ENCODE measurements around the gene MNT. TPM values are rescaled to one million over a fixed set of nuclear protein-coding genes. Genes with fewer than 3 reads are reported as not detected.

The MNT gene
- polyA plus RNA-seq, 1 experiment: 2.2 TPM

GRCh38 chr17:2391597-2392251, 9.1 kb downstream of the MNT start:
- TF ChIP-seq, protein P1, sequence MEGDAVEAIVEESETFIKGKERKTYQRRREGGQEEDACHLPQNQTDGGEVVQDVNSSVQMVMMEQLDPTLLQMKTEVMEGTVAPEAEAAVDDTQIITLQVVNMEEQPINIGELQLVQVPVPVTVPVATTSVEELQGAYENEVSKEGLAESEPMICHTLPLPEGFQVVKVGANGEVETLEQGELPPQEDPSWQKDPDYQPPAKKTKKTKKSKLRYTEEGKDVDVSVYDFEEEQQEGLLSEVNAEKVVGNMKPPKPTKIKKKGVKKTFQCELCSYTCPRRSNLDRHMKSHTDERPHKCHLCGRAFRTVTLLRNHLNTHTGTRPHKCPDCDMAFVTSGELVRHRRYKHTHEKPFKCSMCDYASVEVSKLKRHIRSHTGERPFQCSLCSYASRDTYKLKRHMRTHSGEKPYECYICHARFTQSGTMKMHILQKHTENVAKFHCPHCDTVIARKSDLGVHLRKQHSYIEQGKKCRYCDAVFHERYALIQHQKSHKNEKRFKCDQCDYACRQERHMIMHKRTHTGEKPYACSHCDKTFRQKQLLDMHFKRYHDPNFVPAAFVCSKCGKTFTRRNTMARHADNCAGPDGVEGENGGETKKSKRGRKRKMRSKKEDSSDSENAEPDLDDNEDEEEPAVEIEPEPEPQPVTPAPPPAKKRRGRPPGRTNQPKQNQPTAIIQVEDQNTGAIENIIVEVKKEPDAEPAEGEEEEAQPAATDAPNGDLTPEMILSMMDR (IDR thresholded peaks at IDR 0.05; ENCODE audit: low read depth, low read length): no peak
- H3K27me3 ChIP-seq (ENCODE audit: control insufficient read depth, insufficient read depth, low read length): no peaks in the 10 kb centered on the region
- no peak for DNase-seq (ENCODE audit: low read depth, low spot score)
- no peaks in the 10 kb centered on the region; the same call in 1 of the 2 replicates for H3K9me3 ChIP-seq (ENCODE audit: control insufficient read depth, insufficient read depth, low read length)
- ChIA-PET CTCF (interaction anchor here (1.1 to 3.7 kb wide), 3 partner anchors 10 to 36 kb away, joined by 3 to 33 read pairs (median 31); no protein-coding TSS in a partner anchor), POLR2A (interaction anchor here (0.6 to 3.1 kb wide), 6 partner anchors 8 to 44 kb away, joined by 3 to 31 read pairs (median 13); partner anchors contain the start of gene MNT)
- H3K27ac ChIP-seq (ENCODE audit: low read depth, low read length): peak overlapping the region; percentile 78
- H3K4me3 ChIP-seq (ENCODE audit: low read depth, low read length): peak overlapping the region; percentile 61

DNA sequence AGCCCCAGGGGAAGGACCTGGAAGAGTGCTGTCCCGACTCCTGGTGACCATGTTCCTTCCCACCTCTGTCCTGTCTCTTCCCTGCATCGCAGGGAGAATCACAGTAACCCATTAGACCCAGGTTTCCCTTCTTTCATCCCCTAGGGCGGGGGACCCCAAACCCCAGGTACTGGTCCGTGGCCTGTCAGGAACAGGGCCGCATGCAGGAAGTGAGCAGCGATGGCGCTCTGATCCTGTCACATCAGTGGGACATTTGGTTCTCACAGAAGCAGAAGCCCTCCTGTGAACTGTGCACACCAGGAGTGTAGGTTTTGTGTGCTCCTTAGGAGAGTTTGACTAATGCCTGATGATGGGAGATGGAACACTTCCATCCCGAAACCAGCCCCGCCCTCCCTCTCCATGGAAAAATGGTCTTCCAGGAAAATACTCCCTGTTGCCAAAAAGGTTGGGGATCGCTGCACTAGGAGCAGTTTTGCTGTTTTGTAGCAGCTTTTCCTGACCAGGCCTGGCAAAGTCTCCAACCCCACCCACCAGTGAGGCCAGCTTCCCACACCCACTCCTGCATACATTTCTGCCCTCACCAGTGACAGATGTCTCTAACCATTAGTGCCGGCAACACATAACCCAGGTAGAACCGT, 10.5 kb downstream of the MNT start:
- TF ChIP-seq, protein P1 (IDR thresholded peaks at IDR 0.05; ENCODE audit: low read depth, low read length): no peak
- no peaks in the 10 kb centered on the region for H3K27me3 ChIP-seq (ENCODE audit: control insufficient read depth, insufficient read depth, low read length)
- H3K4me3 ChIP-seq (ENCODE audit: low read depth, low read length): no peak overlapping the region
- H3K27ac ChIP-seq (ENCODE audit: low read depth, low read length): no peak overlapping the region
- DNase-seq (ENCODE audit: low read depth, low spot score): no peak
- ChIA-PET POLR2A (no interaction called here), CTCF (interaction anchor here (1.1 to 3.0 kb wide), 2 partner anchors 8 to 26 kb away, joined by 7 to 33 read pairs; no protein-coding TSS in a partner anchor)
- no peaks in the 10 kb centered on the region; the same call in 1 of the 2 replicates for H3K9me3 ChIP-seq (ENCODE audit: control insufficient read depth, insufficient read depth, low read length)

DNA sequence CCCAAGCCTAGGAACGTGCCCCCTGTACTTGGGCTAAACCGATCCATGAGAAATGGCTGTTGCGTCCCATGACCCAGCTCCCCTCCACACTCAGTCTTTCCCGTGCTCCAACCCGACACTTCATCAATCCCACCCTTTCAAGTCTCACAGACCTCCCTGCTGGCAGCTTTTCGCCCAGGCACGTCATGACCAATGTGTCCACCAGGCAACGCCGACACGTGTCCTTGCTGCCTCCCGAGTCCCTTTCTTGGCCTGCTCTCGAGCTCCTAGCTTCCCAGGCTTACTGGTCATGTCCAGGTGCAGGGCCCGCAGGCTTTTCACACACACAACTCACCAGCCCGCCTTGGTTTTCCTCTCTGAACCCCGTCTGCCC, 12.2 kb downstream of the MNT start:
- H3K27ac ChIP-seq (ENCODE audit: low read depth, low read length): no peak overlapping the region
- H3K9me3 ChIP-seq (ENCODE audit: control insufficient read depth, insufficient read depth, low read length): no peaks in the 10 kb centered on the region; the same call in 1 of the 2 replicates
- no peak for DNase-seq (ENCODE audit: low read depth, low spot score)
- ChIA-PET POLR2A (interaction anchor here (0.6 kb wide), 1 partner anchor 18 kb away, joined by 3 read pairs; no protein-coding TSS in a partner anchor), CTCF (interaction anchor here (0.6 to 1.3 kb wide), 2 partner anchors 27 to 69 kb away, joined by 3 to 9 read pairs; no protein-coding TSS in a partner anchor)
- no peak overlapping the region for H3K4me3 ChIP-seq (ENCODE audit: low read depth, low read length)
- TF ChIP-seq, protein P1 (IDR thresholded peaks at IDR 0.05; ENCODE audit: low read depth, low read length): no peak
- no peaks in the 10 kb centered on the region for H3K27me3 ChIP-seq (ENCODE audit: control insufficient read depth, insufficient read depth, low read length)

- TF ChIP-seq, protein P1 (IDR thresholded peaks at IDR 0.05; ENCODE audit: low read depth, low read length): no peak
- H3K27me3 ChIP-seq (ENCODE audit: control insufficient read depth, insufficient read depth, low read length): no peaks in the 10 kb centered on the region
- no peak overlapping the region for H3K4me3 ChIP-seq (ENCODE audit: low read depth, low read length)
- ChIA-PET CTCF (interaction anchor here (0.6 to 1.3 kb wide), 2 partner anchors 28 to 70 kb away, joined by 3 to 9 read pairs; no protein-coding TSS in a partner anchor), POLR2A (interaction anchor here (0.6 kb wide), 1 partner anchor 19 kb away, joined by 3 read pairs; no protein-coding TSS in a partner anchor)
- DNase-seq (ENCODE audit: low read depth, low spot score): no peak
- H3K27ac ChIP-seq (ENCODE audit: low read depth, low read length): no peak overlapping the region
- H3K9me3 ChIP-seq (ENCODE audit: control insufficient read depth, insufficient read depth, low read length): no peaks in the 10 kb centered on the region; the same call in 1 of the 2 replicates
Measured at GRCh38 chr17:2388020-2388682, 12.7 kb downstream of the MNT start.

All from AG04450 (cell line).